HS-27A (cell line): ENCODE measurements around the gene LRMDA.

ENCODE experiments used
- DNase-seq: peaks from one replicate; pipeline ENCODE4 v3.0.0-alpha.2; 2012; ENCODE audit warnings: low read depth, missing footprints

LRMDA gene

DNA sequence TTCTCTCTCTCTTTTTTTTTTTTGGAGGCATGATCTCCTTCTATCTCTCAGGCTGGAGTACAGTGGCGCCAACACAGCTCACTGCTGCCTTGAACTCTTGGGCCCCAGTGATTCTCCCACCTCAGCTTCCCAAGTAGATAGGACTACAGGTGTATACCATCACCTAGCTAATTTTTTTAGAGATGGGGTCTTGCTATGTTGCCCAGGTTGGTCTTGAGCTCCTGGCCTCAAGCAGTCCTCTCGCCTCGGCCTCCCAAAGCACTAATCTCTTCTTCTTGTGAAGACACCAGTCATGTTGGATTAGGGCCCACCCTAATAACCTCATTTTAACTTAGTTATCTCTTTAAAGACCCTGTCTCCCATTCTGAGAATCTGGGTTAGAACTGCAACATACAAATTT is 45.6 kb downstream of the LRMDA start:
- DNase-seq = no peak

- no peak for DNase-seq
Observed at GRCh38 chr10:75477680-75478079, 46.3 kb downstream of the LRMDA start.

- no peak for DNase-seq
Observed at GRCh38 chr10:75480374-75480773, 49.0 kb downstream of the LRMDA start.

DNA sequence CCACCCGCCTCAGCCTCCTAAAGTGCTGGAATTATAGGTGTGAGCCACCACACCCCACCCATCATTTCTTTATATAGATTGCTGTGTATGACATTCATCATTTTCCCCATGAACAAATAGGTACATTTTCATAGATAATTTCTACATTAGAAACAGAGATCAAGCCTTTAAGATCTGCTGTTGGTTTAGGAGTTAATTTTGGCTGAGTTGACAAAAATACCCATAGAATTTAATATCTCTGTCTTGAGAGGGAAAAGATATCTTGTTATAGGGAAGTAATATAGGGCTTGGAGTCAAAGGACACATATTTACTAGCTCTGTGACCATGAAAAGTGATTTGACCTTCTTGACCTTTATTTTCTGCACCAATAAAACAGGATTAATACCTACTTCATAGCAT is 51.8 kb downstream of the LRMDA start:
- no peak for DNase-seq

DNA sequence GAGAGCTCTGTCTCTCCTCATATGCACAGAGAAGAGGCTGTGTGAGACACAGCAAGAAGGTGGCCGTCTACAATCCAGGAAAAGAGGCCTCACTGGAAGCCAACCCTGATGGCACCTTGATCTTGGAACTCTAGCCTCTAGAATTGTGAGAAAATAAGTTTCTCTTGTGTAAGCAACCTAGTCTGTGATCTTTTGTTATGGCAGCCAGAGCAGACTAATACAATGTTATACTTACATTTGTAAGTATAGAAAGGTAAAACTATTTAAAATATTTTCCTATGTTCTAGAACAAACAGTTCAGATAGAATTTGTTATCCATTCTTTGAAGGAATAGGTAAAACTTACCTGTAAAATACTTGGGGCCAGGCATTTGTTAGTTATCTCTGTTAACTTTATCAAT is 53.3 kb downstream of the LRMDA start:
- DNase-seq = no peak

- no peak for DNase-seq
Observed at GRCh38 chr10:75486591-75486990, 55.2 kb downstream of the LRMDA start.

- DNase-seq = no peak
Observed at GRCh38 chr10:75487087-75487754, 55.8 kb downstream of the LRMDA start.

GRCh38 chr10:75487755-75488125 is 56.3 kb downstream of the LRMDA start:
- no peak for DNase-seq

GRCh38 chr10:75492173-75492925 is 60.9 kb downstream of the LRMDA start:
- DNase-seq = no peak

GRCh38 chr10:75493464-75493863 is 62.0 kb downstream of the LRMDA start:
- no peak for DNase-seq

- no peak for DNase-seq
Observed at GRCh38 chr10:75495434-75496190, 64.2 kb downstream of the LRMDA start.

DNA sequence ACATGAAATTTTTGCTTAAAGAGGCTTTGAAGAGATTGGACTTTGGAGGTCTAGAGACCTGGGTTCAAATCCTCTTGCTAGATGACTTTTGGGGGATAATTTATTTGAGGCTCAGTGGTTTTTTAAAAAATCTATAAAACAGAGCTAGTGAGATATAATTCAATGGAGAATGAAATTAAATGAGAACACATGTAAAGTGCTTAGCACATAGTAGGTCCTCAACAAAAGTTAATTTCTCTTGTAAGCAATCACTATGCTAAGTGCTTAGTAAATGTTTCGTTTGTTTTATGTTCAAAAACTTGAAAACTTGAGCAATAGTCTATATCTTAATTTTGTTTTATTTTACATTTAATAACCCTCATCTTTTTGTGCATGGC is 64.8 kb downstream of the LRMDA start:
- DNase-seq = no peak

- DNase-seq = no peak
Observed at GRCh38 chr10:75497997-75498883, 66.8 kb downstream of the LRMDA start.

- DNase-seq = no peak
Observed at GRCh38 chr10:75498884-75499350, 67.5 kb downstream of the LRMDA start.

GRCh38 chr10:75499556-75500160 is 68.2 kb downstream of the LRMDA start:
- no peak for DNase-seq

- no peak for DNase-seq
Observed at GRCh38 chr10:75502389-75502788, 71.0 kb downstream of the LRMDA start.

- DNase-seq = no peak
Observed at GRCh38 chr10:75502838-75503237, 71.4 kb downstream of the LRMDA start.

GRCh38 chr10:75505293-75505692 is 73.9 kb downstream of the LRMDA start:
- DNase-seq = no peak

GRCh38 chr10:75505840-75506506 is 74.5 kb downstream of the LRMDA start:
- DNase-seq = no peak

GRCh38 chr10:75506930-75507329 is 75.5 kb downstream of the LRMDA start:
- DNase-seq = no peak

GRCh38 chr10:75507469-75507868 is 76.0 kb downstream of the LRMDA start:
- no peak for DNase-seq
